HepG2 (cell line): ENCODE data around the gene DUS1L. TPM values are rescaled to one million over a fixed set of nuclear protein-coding genes. Genes with fewer than 3 reads are reported as not detected.

ENCODE experiments used
- ATAC-seq: fragments of 200-7000 bp; cut with Tn5 transposase; 3 replicates; pipeline ENCODE4 v1.9.1; 2020; ENCODE audit warnings: mild to moderate bottlenecking, moderate library complexity
- BruUV-seq: library from RNA; stranded (reverse); fragments of 400-500 nt; replicated peaks from 2 replicates; lab custom pipeline; 2021; lab: Mats Ljungman, UMichigan
- CTCF ChIA-PET: fragments of 300-600 bp; formaldehyde crosslinking; extraction: SDS; loops from one replicate; lab custom pipeline; 2021; ENCODE audit warnings: low total read pairs, inconsistent platforms, low intra/inter-chr PET ratio; lab: Yijun Ruan, JAX
- POLR2A ChIA-PET: fragments of 350-600 bp; sonication (Branson Sonifier 250); formaldehyde crosslinking; loops from one replicate; lab custom pipeline; 2020; ENCODE audit warnings: antibody characterized with exemption, inconsistent platforms; lab: Yijun Ruan, JAX
- DNase-seq: peaks from one replicate; pipeline ENCODE4 v3.0.0-alpha.2; 2015; ENCODE audit warnings: low spot score
- FAIRE-seq: peaks from 3 replicates; lab custom pipeline; 2011; peaks lifted over from hg19 to GRCh38; lab: Jason Lieb, UNC
- H2AFZ ChIP-seq: one replicate; pipeline ENCODE4 v1.6.1; 2011; ENCODE audit warnings: low read length, inconsistent platforms
- H3K27ac ChIP-seq: fragments of 300-600 bp; 3 replicates; pipeline ENCODE4 v1.8.0; 2011; ENCODE audit warnings: mixed run types, mild to moderate bottlenecking, mixed read lengths, low read length, inconsistent platforms; ENCODE audit not compliant: insufficient read depth; ENCODE audit errors: extremely low read length
- H3K27me3 ChIP-seq, 2 experiments: fragments of 200-600 bp in 1 of 2; 2 replicates in 1 of 2; 3 replicates in 1 of 2; pipeline versions ENCODE4 v1.6.0 to v1.8.0; 2011; ENCODE audit warnings: low read length in 2 of 2, mild to moderate bottlenecking in 2 of 2, moderate library complexity in 2 of 2, inconsistent platforms in 1 of 2; ENCODE audit not compliant: insufficient read depth in 2 of 2, control insufficient read depth in 1 of 2
- H3K36me3 ChIP-seq, 2 experiments: fragments of 200-600 bp in 1 of 2; replicated peaks in 1 of 2; 2 replicates in 1 of 2; 3 replicates in 1 of 2; pipeline versions ENCODE4 v1.5.1 to v1.8.0; 2011; ENCODE audit warnings: low read length in 2 of 2, inconsistent platforms in 1 of 2; ENCODE audit not compliant: insufficient read depth in 2 of 2, control insufficient read depth in 1 of 2
- H3K4me1 ChIP-seq: 2 replicates; pipeline ENCODE4 v1.5.1; 2012; ENCODE audit warnings: low read length, inconsistent platforms; ENCODE audit not compliant: insufficient read depth
- H3K4me2 ChIP-seq: 2 replicates; pipeline ENCODE4 v1.6.0; 2011; ENCODE audit warnings: low read depth, low read length, inconsistent platforms
- H3K4me3 ChIP-seq, 3 experiments: fragments of 200-600 bp in 1 of 3; sonication (generic), shearing (Covaris generic) in 1 of 3; replicated peaks in 1 of 3; 2 replicates each; pipeline ENCODE4 v1.5.1; 2011 to 2016; ENCODE audit warnings: low read length in 3 of 3, inconsistent platforms in 2 of 3, low read depth in 2 of 3, mild to moderate bottlenecking in 2 of 3, control low read depth in 1 of 3, mixed read lengths in 1 of 3; ENCODE audit not compliant: insufficient read depth in 1 of 3
- H3K79me2 ChIP-seq: one replicate; pipeline ENCODE4 v1.6.1; 2011; ENCODE audit warnings: low read length, inconsistent platforms; ENCODE audit not compliant: insufficient read depth
- H3K9ac ChIP-seq: 2 replicates; pipeline ENCODE4 v1.6.0; 2011; ENCODE audit warnings: mild to moderate bottlenecking, low read depth, low read length, inconsistent platforms; ENCODE audit not compliant: insufficient read depth
- H3K9me3 ChIP-seq: 2 replicates; pipeline ENCODE4 v1.5.1; 2012; ENCODE audit warnings: mild to moderate bottlenecking, low read length
- H4K20me1 ChIP-seq: 2 replicates; pipeline ENCODE4 v1.6.0; 2011; ENCODE audit warnings: inconsistent platforms, mild to moderate bottlenecking, low read length, moderate library complexity; ENCODE audit not compliant: insufficient read depth
- AGO2 ChIP-seq: fragments of 200-400 bp; formaldehyde crosslinking; optimal IDR thresholded peaks from 2 replicates; pipeline ENCODE3; 2017; ENCODE audit warnings: mild to moderate bottlenecking, low read depth, low read length, moderate library complexity
- BCL3 ChIP-seq: sonication (generic); formaldehyde crosslinking; IDR thresholded peaks from 2 replicates; pipeline ENCODE4 v1.5.1; 2020; ENCODE audit warnings: mild to moderate bottlenecking, missing genetic modification reagents, moderate library complexity
- CCAR2 ChIP-seq: fragments of 200-400 bp; formaldehyde crosslinking; optimal IDR thresholded peaks from 2 replicates; pipeline ENCODE3; 2018; ENCODE audit warnings: low read depth, mild to moderate bottlenecking, low read length, moderate library complexity
- PAF1 ChIP-seq: IDR thresholded peaks from 2 replicates; pipeline ENCODE4 v1.6.1; 2016; ENCODE audit warnings: missing genetic modification reagents, missing compliant biosample characterization
- POLR2A ChIP-seq, 2 experiments: IDR thresholded peaks; 2 replicates each; pipeline ENCODE4 v1.6.1; 2011; ENCODE audit warnings: low read depth in 2 of 2, low read length in 2 of 2, mild to moderate bottlenecking in 1 of 2, moderate library complexity in 1 of 2; ENCODE audit not compliant: insufficient read depth in 1 of 2
- POLR2AphosphoS5 ChIP-seq: IDR thresholded peaks from 2 replicates; pipeline ENCODE4 v1.6.1; 2012; ENCODE audit warnings: low read depth, low read length
- RBFOX2 ChIP-seq: fragments of 200-400 bp; formaldehyde crosslinking; IDR thresholded peaks from 2 replicates; pipeline ENCODE4 v1.6.1; 2017; ENCODE audit warnings: low read depth, mild to moderate bottlenecking, low read length
- RXRA ChIP-seq: sonication (generic); formaldehyde crosslinking; IDR thresholded peaks from 2 replicates; pipeline ENCODE4 v1.5.1; 2020; ENCODE audit warnings: missing genetic modification reagents
- TFDP2 ChIP-seq: sonication (generic); formaldehyde crosslinking; IDR thresholded peaks from 2 replicates; pipeline ENCODE4 v1.4.0; 2020; ENCODE audit warnings: missing genetic modification reagents
- ZNF446 ChIP-seq: sonication (generic); formaldehyde crosslinking; IDR thresholded peaks from 2 replicates; pipeline ENCODE4 v1.5.0; 2020; ENCODE audit warnings: mild to moderate bottlenecking, missing genetic modification reagents
- ZNF768 ChIP-seq: sonication (generic); formaldehyde crosslinking; IDR thresholded peaks from 2 replicates; pipeline ENCODE4 v1.4.0; 2020; ENCODE audit warnings: missing genetic modification reagents
- WGBS: methylation state at CpG from one replicate; pipeline ENCODE4 v1.1.6; 2017; ENCODE audit warnings: low lambda C conversion rate; 5-methylcytosine and 5-hydroxymethylcytosine counted together
- in situ Hi-C: cut with HindIII; loops from 2 replicates; pipeline ENCODE4 v1.10.0; 2017; ENCODE audit warnings: low pct_unique_long_range_greater_than_20kb; ENCODE audit not compliant: extremely low pct_ligation_motif_present
- intact Hi-C: fragments of 100-400 bp; cut with micrococcal nuclease; formaldehyde crosslinking; loops from one replicate; pipeline ENCODE4 v1.10.0; 2022; ENCODE audit not compliant: unreplicated experiment
- polyA plus RNA-seq, 8 experiments: library from polyadenylated mRNA; depleted of rRNA in 3 of 8; stranded (reverse) in 7 of 8; unstranded in 1 of 8; fragments of >200 nt; fragmentation: Illumina TruSeq in 4 of 8; extraction: Trizol in 4 of 8; gene quantifications; 2 replicates each; pipeline versions ENCODE4 v1.2.1 to v1.2.3, GENCODE V29; 2011 to 2016; ENCODE audit warnings: low read depth in 4 of 8, missing spikeins in 1 of 8, mixed read lengths in 1 of 8; ENCODE audit not compliant: insufficient read depth in 1 of 8
- total RNA-seq, 5 experiments: library from RNA; depleted of rRNA; stranded (reverse); fragments of >200 nt; fragmentation: Illumina TruSeq; extraction: Trizol; gene quantifications; 2 replicates each; pipeline ENCODE4 v1.2.3, GENCODE V29; 2016; ENCODE audit warnings: low read depth in 1 of 5

Gene DUS1L
- total and polyA plus RNA-seq, 2 of the 13 experiments (the other 11 are each of a cell fraction or from before 2014, with no cell fraction given): 81.0 to 109 TPM

- Histone ChIP-seq H3K4me1 (no peaks in the 10 kb centered on the region; the same call in 1 of the 2 replicates), H3K27ac (no peak overlapping the region), H3K9ac (no peak overlapping the region), H3K36me3 (peaks cover 88 to 100% of the 10 kb centered on the region in 2 experiments), H3K27me3 (no peaks in the 10 kb centered on the region), H2AFZ (no peak overlapping the region), H4K20me1 (peaks cover 78% of the 10 kb centered on the region), H3K79me2 (peaks cover 23% of the 10 kb centered on the region), H3K4me3 (no peak overlapping the region), H3K4me2 (no peak overlapping the region), H3K9me3 (no peaks in the 10 kb centered on the region)
- no TSS peak for BruUV-seq
- WGBS: 94% methylated on average over 25 of the region's 39 CpGs
- no peak for FAIRE-seq
- in situ Hi-C loops (no loop called here), intact Hi-C loops (no loop called here)
- ChIA-PET POLR2A (interaction anchor here (0.6 to 2.5 kb wide), 5 partner anchors 8 to 21 kb away, joined by 3 to 7 read pairs (median 5); no protein-coding TSS in a partner anchor), CTCF (no interaction called here)
- TF ChIP-seq ZNF446 (CRISPR knock-in tag): no peak
- TF ChIP-seq PAF1: 0 out of 2 replicates have a peak, but pooled peaks have one; percentile 46
- no peak for TF ChIP-seq TFDP2
- TF ChIP-seq AGO2: peak; percentile 1
- peak; percentile 74 for TF ChIP-seq RBFOX2
- peak in 1 of 2 experiments; percentile 42; a peak in 3 of 4 replicates for TF ChIP-seq POLR2A (IDR thresholded peaks at IDR 0.05; ENCODE audit: insufficient read depth in 1 of 2, low read depth in 2 of 2, low read length in 2 of 2)
- no peak for TF ChIP-seq RXRA (CRISPR knock-in tag)
- TF ChIP-seq POLR2AphosphoS5: 0 out of 2 replicates have a peak, but pooled peaks have one; percentile 25
- TF ChIP-seq ZNF768 (CRISPR knock-in tag): 0 out of 2 replicates have a peak, but pooled peaks have one; percentile 9
- TF ChIP-seq CCAR2: no peak
- TF ChIP-seq BCL3 (CRISPR knock-in tag): no peak
- DNase-seq: no peak
- no peak for ATAC-seq
Measured at GRCh38 chr17:82086941-82087906, 21.6 kb upstream of the DUS1L start.
